Lung (tissue), 12 donors: ENCODE results near the gene MPZL1. TPM values are rescaled to one million over a fixed set of nuclear protein-coding genes. Genes with fewer than 3 reads are reported as not detected.

Source experiments
- ATAC-seq: fragments of 200-7000 bp; cut with Tn5 transposase; one replicate; pipeline ENCODE4 v1.9.1; 2020; ENCODE audit warnings: moderate number of reproducible peaks; ENCODE audit not compliant: insufficient read depth, low FRiP score
- DNase-seq, 3 donors: peaks; one replicate each; pipeline ENCODE4 v3.0.0-alpha.2; 2013 to 2017
- H3K27ac ChIP-seq, 2 donors: one replicate each; pipeline ENCODE4 v1.5.1; 2013; ENCODE audit warnings: mild to moderate bottlenecking in 2 of 2, moderate library complexity in 2 of 2, control low read depth in 1 of 2, inconsistent platforms in 1 of 2, low read depth in 1 of 2, low read length in 1 of 2
- H3K27me3 ChIP-seq, 3 donors: one replicate each; pipeline ENCODE4 v1.5.1; 2013; ENCODE audit warnings: low read length in 2 of 3; ENCODE audit not compliant: control insufficient read depth in 3 of 3, insufficient read depth in 3 of 3
- H3K36me3 ChIP-seq, 4 donors: one replicate each; pipeline ENCODE4 v1.5.1; 2013; ENCODE audit warnings: low read length in 4 of 4, mild to moderate bottlenecking in 1 of 4, moderate library complexity in 1 of 4; ENCODE audit not compliant: control insufficient read depth in 4 of 4, insufficient read depth in 4 of 4
- H3K4me1 ChIP-seq, 5 donors: one replicate each; pipeline ENCODE4 v1.5.1; 2013; ENCODE audit warnings: low read length in 5 of 5, mild to moderate bottlenecking in 2 of 5, moderate library complexity in 1 of 5; ENCODE audit not compliant: control insufficient read depth in 5 of 5, insufficient read depth in 5 of 5
- H3K4me3 ChIP-seq: one replicate; pipeline ENCODE4 v1.5.1; 2013; ENCODE audit warnings: mild to moderate bottlenecking, control low read depth, moderate library complexity
- H3K9ac ChIP-seq, 2 donors: one replicate each; pipeline ENCODE4 v1.5.1; 2013; ENCODE audit warnings: low read length in 2 of 2, control low read depth in 1 of 2; ENCODE audit not compliant: insufficient read depth in 1 of 2
- H3K9me3 ChIP-seq, 4 donors: one replicate each; pipeline ENCODE4 v1.5.1; 2013; ENCODE audit warnings: low read length in 3 of 4, mild to moderate bottlenecking in 1 of 4, moderate library complexity in 1 of 4; ENCODE audit not compliant: control insufficient read depth in 4 of 4, insufficient read depth in 3 of 4
- CTCF ChIP-seq: IDR thresholded peaks from 2 replicates; pipeline ENCODE4 v1.5.1; 2012; ENCODE audit warnings: mild to moderate bottlenecking; ENCODE audit errors: control extremely low read depth, extremely low read depth
- whole genome bisulfite sequencing, 2 donors: extraction: QIAGEN DNeasy Blood & Tissue Kit; methylation state at CpG; one replicate each; pipeline ENCODE4 v1.1.7; 2013; 5-methylcytosine and 5-hydroxymethylcytosine counted together
- polyA plus RNA-seq, 2 donors: library from polyadenylated mRNA; stranded (reverse); fragments of 200-250 nt; gene quantifications; one replicate each; pipeline ENCODE4 v1.2.1, GENCODE V29; 2013
- total RNA-seq, 2 donors: library from RNA; depleted of rRNA in 1 of 2; stranded (reverse); fragments of >200 nt in 1 of 2; gene quantifications; one replicate each; pipeline ENCODE4 v1.2.1, GENCODE V29; 2014 to 2021
- donor health status: control.
- donor health status: control.
- donor health status: Bipolar disorder and iron deficiency.
- donor health status: healthy.
- donor health status: DM: yes; HTN: yes; CAD: no.

The MPZL1 gene
- total and polyA plus RNA-seq, 4 donors, result 25.3 to 116 (median 77.0) TPM

GRCh38 chr1:167734227-167734626 is 12.4 kb downstream of the MPZL1 start:
- Histone ChIP-seq H3K27ac (no peak overlapping the region), H3K4me3 (no peak overlapping the region), H3K4me1 (peaks cover 0 to 6% (median 4%) of the 10 kb centered on the region in 5 donors), H3K9ac (no peak overlapping the region), H3K9me3 (no peaks in the 10 kb centered on the region), H3K36me3 (peaks cover 4 to 9% (median 6%) of the 10 kb centered on the region in 4 donors), H3K27me3 (no peaks in the 10 kb centered on the region)
- 91 to 95% methylated on average over 4 of the region's 4 CpGs for WGBS, 2 donors
- no peak for TF ChIP-seq CTCF
- DNase-seq, result no peak
- no peak for ATAC-seq

- no peaks in the 10 kb centered on the region for H3K9me3 ChIP-seq
- peaks cover 4 to 9% (median 6%) of the 10 kb centered on the region in 4 donors for H3K36me3 ChIP-seq
- H3K27me3 ChIP-seq, result no peaks in the 10 kb centered on the region
- ATAC-seq (no peak), DNase-seq (no peak)
- no peak overlapping the region for H3K4me3 ChIP-seq
- WGBS, 2 donors, result 93 to 96% methylated on average over 1 of the region's 1 CpG
- peaks cover 0 to 8% (median 4%) of the 10 kb centered on the region in 5 donors for H3K4me1 ChIP-seq
- H3K9ac ChIP-seq, result no peak overlapping the region
- H3K27ac ChIP-seq, result no peak overlapping the region
- TF ChIP-seq CTCF, result no peak
Measured at GRCh38 chr1:167734841-167735240, 13.1 kb downstream of the MPZL1 start.

GRCh38 chr1:167737169-167737568 is 15.4 kb downstream of the MPZL1 start:
- peaks cover 0 to 16% (median 4%) of the 10 kb centered on the region in 5 donors for H3K4me1 ChIP-seq
- no peaks in the 10 kb centered on the region for H3K9me3 ChIP-seq
- H3K36me3 ChIP-seq, result peaks cover 0 to 4% (median 3%) of the 10 kb centered on the region in 4 donors
- no peaks in the 10 kb centered on the region for H3K27me3 ChIP-seq
- 58 to 83% methylated on average over 4 of the region's 4 CpGs for WGBS, 2 donors
- DNase-seq, result no peak
- H3K9ac ChIP-seq, result no peak overlapping the region
- no peak overlapping the region for H3K27ac ChIP-seq
- no peak for TF ChIP-seq CTCF
- no peak overlapping the region for H3K4me3 ChIP-seq
- no peak for ATAC-seq

GRCh38 chr1:167738158-167738557 is 16.4 kb downstream of the MPZL1 start:
- H3K36me3 ChIP-seq, result peaks cover 0 to 4% (median 3%) of the 10 kb centered on the region in 4 donors
- H3K27ac ChIP-seq, result no peak overlapping the region
- no peak overlapping the region for H3K9ac ChIP-seq
- no peak for TF ChIP-seq CTCF
- H3K4me1 ChIP-seq, result peaks cover 0 to 16% (median 2%) of the 10 kb centered on the region in 5 donors
- H3K27me3 ChIP-seq, result no peaks in the 10 kb centered on the region
- WGBS, 2 donors, result 84 to 99% methylated on average over 8 of the region's 8 CpGs
- no peak for DNase-seq
- ATAC-seq, result no peak
- no peaks in the 10 kb centered on the region for H3K9me3 ChIP-seq
- no peak overlapping the region for H3K4me3 ChIP-seq
